ENCODE results near the gene RXRG.

RXRG gene

DNA sequence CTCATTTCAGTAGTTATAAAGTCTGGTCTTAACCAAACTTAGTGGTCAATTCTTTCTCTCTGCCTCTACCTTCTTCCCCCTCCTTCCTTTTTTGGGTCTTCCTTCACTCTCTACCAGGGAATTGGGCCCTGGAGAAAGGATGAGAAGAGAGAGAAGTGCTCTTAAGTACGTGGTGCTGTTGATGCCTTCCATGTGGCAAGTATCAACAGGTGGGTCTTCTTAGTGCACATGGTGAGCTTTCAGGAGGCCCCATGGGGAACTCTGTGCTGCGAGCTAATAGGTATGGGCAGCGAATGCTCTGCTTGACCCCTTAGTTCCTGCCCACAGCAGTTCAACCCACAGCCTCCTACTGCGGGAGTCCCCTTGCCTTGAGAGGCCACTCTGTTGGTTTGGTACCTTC, 49.0 kb downstream of the RXRG start:
- H3K27me3 ChIP-seq (replicated peaks; ENCODE audit: insufficient read depth, low read length) = peaks cover 16% of the 10 kb centered on the region; the same call in 1 of the 2 replicates

DNA sequence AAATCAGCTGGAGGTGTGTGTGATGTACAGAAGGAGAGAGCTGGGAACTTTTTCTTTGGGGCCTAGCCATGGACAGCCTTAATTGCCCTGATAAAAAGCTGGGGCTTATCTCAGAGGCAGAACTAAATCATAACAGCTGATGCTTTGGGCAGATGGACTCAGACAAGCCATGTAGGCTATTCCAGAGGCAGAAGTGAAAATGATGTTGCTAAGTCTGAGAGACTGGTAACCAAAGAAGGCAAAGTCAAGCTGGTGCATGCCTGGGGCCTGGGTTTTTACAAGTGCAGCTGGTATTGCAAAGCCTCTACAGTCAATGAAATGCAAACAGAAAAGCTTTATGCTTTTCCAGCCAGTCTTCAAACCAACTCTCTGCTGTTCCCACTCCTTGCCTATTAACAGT, 49.4 kb downstream of the RXRG start:
- peaks cover 20% of the 10 kb centered on the region; the same call in 1 of the 2 replicates for H3K27me3 ChIP-seq (replicated peaks; ENCODE audit: insufficient read depth, low read length)
- DNase-seq = peak; percentile 40
- H3F3A ChIP-seq (ENCODE audit: insufficient read depth, low read length) = peaks cover 14% of the 10 kb centered on the region
- H3K79me2 ChIP-seq (ENCODE audit: low read length) = no peaks in the 10 kb centered on the region
- H3K4me3 ChIP-seq (ENCODE audit: low read length) = no peak overlapping the region
- no peak overlapping the region for H3K9ac ChIP-seq (ENCODE audit: low read length)
- H3K9me3 ChIP-seq (replicated peaks; ENCODE audit: insufficient read depth, low read length) = no peaks in the 10 kb centered on the region
- TF ChIP-seq EZH2 (optimal IDR thresholded peaks at IDR 0.05; ENCODE audit: low read depth, low read length) (no peak), EZH2phosphoT487 (IDR thresholded peaks at IDR 0.05; ENCODE audit: low read length) (no peak)
- TF ChIP-seq, protein P1, sequence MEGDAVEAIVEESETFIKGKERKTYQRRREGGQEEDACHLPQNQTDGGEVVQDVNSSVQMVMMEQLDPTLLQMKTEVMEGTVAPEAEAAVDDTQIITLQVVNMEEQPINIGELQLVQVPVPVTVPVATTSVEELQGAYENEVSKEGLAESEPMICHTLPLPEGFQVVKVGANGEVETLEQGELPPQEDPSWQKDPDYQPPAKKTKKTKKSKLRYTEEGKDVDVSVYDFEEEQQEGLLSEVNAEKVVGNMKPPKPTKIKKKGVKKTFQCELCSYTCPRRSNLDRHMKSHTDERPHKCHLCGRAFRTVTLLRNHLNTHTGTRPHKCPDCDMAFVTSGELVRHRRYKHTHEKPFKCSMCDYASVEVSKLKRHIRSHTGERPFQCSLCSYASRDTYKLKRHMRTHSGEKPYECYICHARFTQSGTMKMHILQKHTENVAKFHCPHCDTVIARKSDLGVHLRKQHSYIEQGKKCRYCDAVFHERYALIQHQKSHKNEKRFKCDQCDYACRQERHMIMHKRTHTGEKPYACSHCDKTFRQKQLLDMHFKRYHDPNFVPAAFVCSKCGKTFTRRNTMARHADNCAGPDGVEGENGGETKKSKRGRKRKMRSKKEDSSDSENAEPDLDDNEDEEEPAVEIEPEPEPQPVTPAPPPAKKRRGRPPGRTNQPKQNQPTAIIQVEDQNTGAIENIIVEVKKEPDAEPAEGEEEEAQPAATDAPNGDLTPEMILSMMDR (IDR thresholded peaks at IDR 0.05; ENCODE audit: low read length) = no peak
- H4K20me1 ChIP-seq (ENCODE audit: insufficient read depth, low read length) = no peaks in the 10 kb centered on the region
- no peaks in the 10 kb centered on the region for H3K36me3 ChIP-seq (replicated peaks; ENCODE audit: insufficient read depth, low read length)
- peaks cover 33% of the 10 kb centered on the region for H3K4me1 ChIP-seq (ENCODE audit: low read length)
- H3K9me2 ChIP-seq (replicated peaks; ENCODE audit: insufficient read depth, low read length) = no peaks in the 10 kb centered on the region
- no peak overlapping the region; the same call in 1 of the 2 replicates for H3K27ac ChIP-seq (ENCODE audit: low read length)
- no peak overlapping the region for H3K4me2 ChIP-seq (ENCODE audit: low read depth, low read length)
- H2AFZ ChIP-seq (ENCODE audit: low read length) = no peak overlapping the region

More for the DNA sequence above, 49.0 kb downstream of the RXRG start:
- no peaks in the 10 kb centered on the region for H3K9me3 ChIP-seq (replicated peaks; ENCODE audit: insufficient read depth, low read length)
- peaks cover 14% of the 10 kb centered on the region for H3F3A ChIP-seq (ENCODE audit: insufficient read depth, low read length)
- H3K36me3 ChIP-seq (replicated peaks; ENCODE audit: insufficient read depth, low read length) = no peaks in the 10 kb centered on the region
- H3K9me2 ChIP-seq (replicated peaks; ENCODE audit: insufficient read depth, low read length) = no peaks in the 10 kb centered on the region
- H4K20me1 ChIP-seq (ENCODE audit: insufficient read depth, low read length) = no peaks in the 10 kb centered on the region
- peaks cover 33% of the 10 kb centered on the region for H3K4me1 ChIP-seq (ENCODE audit: low read length)
- H3K4me2 ChIP-seq (ENCODE audit: low read depth, low read length) = no peak overlapping the region
- TF ChIP-seq EZH2phosphoT487 (IDR thresholded peaks at IDR 0.05; ENCODE audit: low read length) (no peak), EZH2 (optimal IDR thresholded peaks at IDR 0.05; ENCODE audit: low read depth, low read length) (no peak)
- TF ChIP-seq, protein P1 (IDR thresholded peaks at IDR 0.05; ENCODE audit: low read length) = no peak
- no peak overlapping the region for H3K9ac ChIP-seq (ENCODE audit: low read length)
- DNase-seq = no peak
- no peak overlapping the region; the same call in 1 of the 2 replicates for H3K27ac ChIP-seq (ENCODE audit: low read length)
- H3K4me3 ChIP-seq (ENCODE audit: low read length) = no peak overlapping the region
- no peak overlapping the region for H2AFZ ChIP-seq (ENCODE audit: low read length)
- H3K79me2 ChIP-seq (ENCODE audit: low read length) = no peaks in the 10 kb centered on the region

DNA sequence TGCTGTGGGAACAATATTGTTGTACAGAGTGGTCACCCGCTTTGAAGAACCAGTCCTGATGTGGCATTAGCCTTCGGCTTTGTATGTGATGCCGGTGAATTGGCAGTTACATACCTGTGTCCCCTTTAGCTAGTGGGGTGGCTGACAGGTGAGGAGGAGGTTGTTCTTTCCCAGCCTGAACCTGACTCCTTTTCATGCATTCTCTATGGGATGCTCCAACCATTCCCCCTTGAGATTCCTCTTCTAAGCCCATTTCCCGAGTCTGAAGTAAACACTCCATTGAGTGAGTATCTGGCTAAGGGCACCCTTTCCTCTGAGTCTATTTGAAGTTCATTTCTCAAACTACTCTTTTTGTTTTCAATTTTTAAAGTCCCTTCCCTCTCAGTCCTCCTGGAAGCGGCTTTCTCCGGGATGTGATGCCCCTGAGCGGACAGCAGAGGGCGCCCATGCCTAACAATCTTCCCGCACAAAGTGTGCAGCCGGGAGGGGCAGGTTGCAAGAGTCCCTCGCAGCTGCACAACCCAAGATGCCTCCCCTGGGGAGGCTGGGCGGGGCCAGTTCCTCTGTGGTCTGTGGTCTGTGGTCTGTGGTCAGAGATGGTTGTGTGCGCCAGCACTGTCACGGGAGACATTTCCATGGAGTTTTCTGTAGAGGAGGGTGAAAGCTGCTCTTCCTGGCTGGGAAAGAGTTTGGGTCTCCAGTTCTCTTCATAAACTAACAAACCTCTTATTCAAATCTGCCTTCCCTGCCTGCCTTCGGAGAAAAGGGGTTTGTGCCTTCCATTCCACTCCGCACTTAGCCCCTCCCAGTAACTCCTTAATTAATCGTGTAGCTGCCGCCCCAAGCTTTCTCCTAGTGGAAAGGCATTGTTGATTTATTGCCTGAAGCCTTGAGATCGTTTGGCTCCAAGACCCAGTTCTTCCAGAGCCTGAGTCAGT, 52.0 kb downstream of the RXRG start:
- H2AFZ ChIP-seq (ENCODE audit: low read length) = no peak overlapping the region
- no peaks in the 10 kb centered on the region for H3K9me2 ChIP-seq (replicated peaks; ENCODE audit: insufficient read depth, low read length)
- peak overlapping the region; percentile 30 for H3K4me3 ChIP-seq (ENCODE audit: low read length)
- peaks cover 14% of the 10 kb centered on the region for H3F3A ChIP-seq (ENCODE audit: insufficient read depth, low read length)
- H3K36me3 ChIP-seq (replicated peaks; ENCODE audit: insufficient read depth, low read length) = no peaks in the 10 kb centered on the region
- H3K4me1 ChIP-seq (ENCODE audit: low read length) = peaks cover 38% of the 10 kb centered on the region
- H3K4me2 ChIP-seq (ENCODE audit: low read depth, low read length) = peak overlapping the region; percentile 53
- H3K27me3 ChIP-seq (replicated peaks; ENCODE audit: insufficient read depth, low read length) = peaks cover 27% of the 10 kb centered on the region
- H3K9ac ChIP-seq (ENCODE audit: low read length) = no peak overlapping the region
- H4K20me1 ChIP-seq (ENCODE audit: insufficient read depth, low read length) = no peaks in the 10 kb centered on the region
- H3K79me2 ChIP-seq (ENCODE audit: low read length) = no peaks in the 10 kb centered on the region
- TF ChIP-seq, protein P1 (IDR thresholded peaks at IDR 0.05; ENCODE audit: low read length) = peak; percentile 99
- TF ChIP-seq EZH2phosphoT487 (IDR thresholded peaks at IDR 0.05; ENCODE audit: low read length) = no peak
- peak; percentile 99 for DNase-seq
- H3K27ac ChIP-seq (ENCODE audit: low read length) = no peak overlapping the region
- H3K9me3 ChIP-seq (replicated peaks; ENCODE audit: insufficient read depth, low read length) = no peaks in the 10 kb centered on the region
